GM19240 (cell line): Measurements from ENCODE around the gene OBSL1.
A peak's percentile ranks its signal among the peaks of the same experiment; 100 is the strongest.

Source experiments
- DNase-seq: peaks from one replicate; pipeline ENCODE4 v3.0.0; 2011; ENCODE audit warnings: low spot score; ENCODE audit not compliant: insufficient read length

The OBSL1 gene

DNA sequence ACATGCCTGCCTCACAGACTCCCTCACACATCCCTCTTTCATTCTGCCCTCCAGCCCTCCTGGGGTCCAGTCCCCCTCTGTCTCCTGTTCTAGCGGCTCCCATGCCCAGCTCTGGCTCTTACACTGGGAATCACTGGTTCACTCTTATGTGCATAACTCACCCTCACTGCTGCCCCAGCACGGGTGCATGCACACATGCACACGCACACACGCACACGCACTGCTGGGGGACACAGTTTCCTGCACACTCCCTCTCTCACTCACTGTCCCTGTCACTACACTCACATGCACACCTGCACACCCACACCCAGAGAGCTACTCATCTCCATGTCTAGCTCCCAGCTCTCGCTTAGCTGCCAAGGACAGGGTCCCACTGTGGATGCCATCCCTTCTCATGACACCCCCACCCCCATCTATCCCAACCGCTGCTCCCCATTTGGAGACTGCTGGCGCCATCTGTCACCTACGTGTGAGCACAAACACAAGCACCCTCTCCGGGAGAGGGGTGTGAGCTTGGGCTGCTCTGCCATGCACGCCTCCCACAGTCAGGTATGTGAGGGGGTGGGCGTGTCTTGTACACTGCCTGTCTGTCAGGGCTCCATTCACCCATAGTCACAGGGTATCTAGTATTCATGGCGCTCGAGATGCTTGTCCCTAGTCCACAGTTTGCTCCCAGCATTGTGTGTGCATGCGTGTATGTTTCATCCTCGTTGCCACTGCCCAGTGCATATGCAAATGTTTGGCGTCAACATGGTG is 55.3 kb downstream of the OBSL1 start:
- DNase-seq: no peak

- DNase-seq: no peak
These were observed 56.5 kb downstream of the OBSL1 start for GRCh38 chr2:219514836-219515235.

DNA sequence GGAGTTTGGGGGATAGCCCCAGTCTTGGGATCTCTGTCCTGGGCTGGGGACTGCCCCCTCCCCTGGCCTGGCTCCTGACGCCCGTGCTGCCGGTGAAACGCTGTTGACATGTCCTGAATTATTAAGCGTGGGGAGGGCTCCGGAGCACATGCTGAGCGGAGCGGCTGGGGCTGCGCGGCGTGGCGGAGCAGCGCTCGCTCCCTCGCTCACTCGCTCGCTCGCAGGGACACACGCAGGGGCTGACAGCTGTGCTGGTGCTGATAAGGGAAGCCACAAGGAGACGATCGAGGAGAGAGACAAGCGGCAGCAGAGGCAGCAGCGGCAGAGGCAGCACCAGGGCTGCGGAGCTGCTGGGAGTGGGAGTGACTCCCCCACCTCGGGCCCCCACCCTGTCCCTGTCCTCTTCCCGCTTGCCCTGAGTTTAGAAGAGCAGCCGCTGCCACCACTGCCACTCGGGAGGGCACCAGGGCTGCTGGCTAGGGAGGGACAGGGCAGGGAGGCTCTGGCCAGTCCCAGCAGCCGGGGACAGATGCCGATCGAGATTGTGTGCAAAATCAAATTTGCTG is 57.1 kb downstream of the OBSL1 start, which contains the start of gene ASIC4:
ASIC4 (plus strand) TSS at position 287 of the 566 bp plus-strand sequence; CDS start at position 530, 243 bp downstream.
- DNase-seq: no peak

- DNase-seq: no peak
These were observed 57.6 kb downstream of the OBSL1 start for GRCh38 chr2:219513787-219514186.

DNA sequence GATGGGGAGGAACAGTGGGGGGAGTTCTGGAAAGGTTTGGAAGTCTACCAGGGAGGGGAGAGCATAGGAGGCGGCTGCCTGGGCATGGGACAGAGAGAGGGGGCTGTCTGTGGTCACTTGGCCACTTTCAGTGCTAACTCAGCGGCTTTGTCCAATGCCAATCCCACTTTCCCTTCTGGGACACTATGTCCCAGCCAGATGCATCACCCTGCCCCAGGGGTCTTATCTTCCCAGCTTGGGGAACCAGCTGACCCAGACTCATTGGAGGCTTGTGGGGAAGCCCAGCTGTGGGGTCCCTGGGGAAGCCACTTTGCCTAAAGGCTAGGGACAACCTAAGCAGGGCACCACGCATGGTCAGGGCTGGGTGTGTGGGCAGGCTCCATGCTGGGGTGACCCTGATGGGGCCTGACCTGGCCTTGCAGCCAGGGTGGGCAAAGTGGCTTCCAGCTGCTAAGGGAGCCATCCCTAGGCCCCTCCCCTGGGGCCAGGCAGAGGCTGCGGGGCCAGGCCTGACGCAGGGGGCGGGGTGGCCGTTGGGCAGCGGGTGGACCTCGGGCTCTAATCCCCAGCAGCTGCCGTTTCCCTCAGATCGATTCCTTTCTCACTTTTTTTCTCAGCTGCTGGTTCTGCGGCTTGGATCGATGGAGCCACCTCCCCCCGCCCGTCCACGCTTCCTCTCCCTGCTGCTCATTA is 58.7 kb downstream of the OBSL1 start:
- no peak for DNase-seq

GRCh38 chr2:219511547-219512325 is 59.6 kb downstream of the OBSL1 start:
- no peak for DNase-seq

- no peak for DNase-seq
These were observed 60.7 kb downstream of the OBSL1 start for GRCh38 chr2:219510512-219511135.

- peak; percentile 65 for DNase-seq
These were observed 61.4 kb downstream of the OBSL1 start for GRCh38 chr2:219509780-219510511.

- DNase-seq: no peak
These were observed 62.2 kb downstream of the OBSL1 start for GRCh38 chr2:219508971-219509779.

- no peak for DNase-seq
These were observed 63.0 kb downstream of the OBSL1 start for GRCh38 chr2:219508444-219508734.

DNA sequence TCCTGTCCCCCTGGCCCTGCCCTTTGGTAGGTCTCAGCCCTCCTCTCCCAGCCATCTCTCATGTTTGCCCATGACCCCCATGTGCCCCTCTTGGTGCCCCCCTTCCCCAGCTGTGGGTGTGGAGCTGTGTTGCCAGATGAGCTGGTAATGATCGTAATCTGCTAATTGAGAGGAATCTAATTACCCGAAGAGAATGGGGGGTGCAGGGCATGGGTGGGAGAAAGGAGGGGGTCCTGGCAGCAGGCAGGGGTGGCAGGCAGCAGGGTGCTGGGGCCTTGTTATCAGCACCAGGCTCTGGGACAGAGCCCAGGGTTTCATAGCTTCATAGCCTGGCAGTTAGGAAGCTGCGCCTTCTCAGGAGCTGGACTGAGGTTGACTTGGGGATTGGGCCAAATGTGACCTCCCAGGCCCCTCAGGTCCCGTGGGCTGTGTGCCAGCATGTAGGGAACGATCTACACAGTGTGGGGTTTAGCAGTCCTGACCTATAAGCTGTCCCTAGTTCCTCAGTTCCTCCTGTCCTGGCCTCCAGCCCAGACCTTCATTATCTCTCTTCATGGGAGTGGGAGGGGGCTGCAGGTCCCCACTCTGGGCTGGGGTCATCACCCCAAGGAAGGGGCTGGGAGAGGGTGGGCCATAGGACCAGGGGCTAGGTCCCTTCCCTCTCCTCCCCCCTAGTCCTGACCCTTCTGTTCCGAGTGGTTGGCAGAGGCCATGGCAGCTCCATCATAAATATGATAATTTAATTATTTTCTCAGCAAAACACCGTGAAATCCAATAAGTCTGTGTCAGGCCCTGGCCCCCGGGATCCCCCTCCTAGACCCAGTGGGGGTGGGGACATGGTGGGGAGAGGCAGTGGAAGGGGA is 63.5 kb downstream of the OBSL1 start:
- DNase-seq: no peak

DNA sequence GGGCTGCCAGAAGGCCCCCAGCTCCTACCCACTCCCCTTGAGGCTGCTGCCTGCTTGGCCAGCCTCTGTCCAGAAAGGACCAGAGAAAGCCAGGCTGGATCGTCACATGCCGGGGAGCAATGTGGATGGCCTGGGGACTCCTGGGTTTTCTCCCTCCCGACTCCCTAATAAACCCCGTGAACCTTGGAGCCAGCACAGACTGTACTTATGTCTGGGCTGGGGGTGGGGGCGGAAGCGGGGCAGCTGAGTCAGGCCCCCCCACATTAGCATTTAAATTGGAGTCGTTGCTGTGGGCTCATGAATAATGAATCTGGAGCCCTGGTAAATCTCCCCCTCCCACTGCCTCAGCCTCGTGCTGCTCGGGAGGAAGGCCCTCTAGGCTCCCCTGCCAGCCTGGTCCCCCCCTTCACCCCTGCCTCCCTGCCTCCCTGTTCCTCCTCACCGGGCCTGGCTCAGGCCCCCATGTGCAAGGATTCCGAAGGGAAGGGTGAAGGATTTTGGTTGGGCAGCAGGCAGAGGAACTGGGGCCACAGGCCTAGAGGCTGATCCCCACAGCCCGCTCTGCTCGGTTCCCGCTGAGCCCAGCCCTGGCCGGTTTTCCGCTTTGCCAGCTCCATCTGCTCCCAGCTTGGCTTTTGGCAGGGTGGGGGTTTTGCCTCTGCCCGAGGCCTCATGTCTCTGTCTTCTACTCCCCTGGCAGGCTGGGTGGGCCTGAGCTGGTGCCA is 64.4 kb downstream of the OBSL1 start:
- no peak for DNase-seq

GRCh38 chr2:219506153-219506801 is 65.1 kb downstream of the OBSL1 start:
- no peak for DNase-seq

DNA sequence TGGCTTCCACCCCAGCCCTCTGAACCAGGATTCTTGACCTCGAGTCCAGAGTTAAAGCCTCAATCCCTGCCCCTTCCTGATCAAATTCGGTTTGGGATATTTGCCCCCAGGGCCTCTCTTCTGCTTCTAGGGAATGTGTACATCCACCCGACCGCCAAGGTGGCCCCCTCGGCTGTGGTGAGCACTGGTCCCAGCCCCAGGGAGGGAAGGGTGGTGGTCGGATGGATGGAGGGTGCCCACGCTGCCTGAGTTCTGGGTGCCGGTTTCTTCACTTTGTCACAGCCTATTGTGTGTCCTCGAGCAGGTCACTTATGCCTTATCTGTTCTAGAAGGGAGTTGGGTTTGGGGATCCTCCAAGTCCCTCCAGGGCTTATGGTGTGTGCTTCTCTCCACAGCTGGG is 65.8 kb downstream of the OBSL1 start:
- no peak for DNase-seq

- no peak for DNase-seq
These were observed 68.7 kb downstream of the OBSL1 start for GRCh38 chr2:219502618-219503017.

- DNase-seq: no peak
These were observed 69.5 kb downstream of the OBSL1 start for GRCh38 chr2:219501849-219502248.
